Fibroblast of villous mesenchyme (primary cell): ENCODE measurements around the gene CHKB. TPM values are rescaled to one million over a fixed set of nuclear protein-coding genes. Genes with fewer than 3 reads are reported as not detected.

ENCODE experiments used
- DNase-seq: peaks from one replicate; pipeline ENCODE4 v3.0.0-alpha.2; 2010; ENCODE audit warnings: low read depth
- H3K4me3 ChIP-seq: 2 replicates; pipeline ENCODE4 v1.5.1; 2011; ENCODE audit warnings: low read depth, mild to moderate bottlenecking, low read length
- total RNA-seq: library from RNA; depleted of rRNA; stranded (reverse); fragments of >200 nt; gene quantifications from 2 replicates; pipeline ENCODE4 v1.2.3, GENCODE V29; 2012
- TF ChIP-seq, protein P1 (sequence below): IDR thresholded peaks from 2 replicates; pipeline ENCODE4 v1.5.1; 2012; ENCODE audit warnings: low read depth, mild to moderate bottlenecking, low read length; ENCODE audit not compliant: insufficient read depth

CHKB gene
- total RNA-seq, 1 donor = 18.1 TPM

DNA sequence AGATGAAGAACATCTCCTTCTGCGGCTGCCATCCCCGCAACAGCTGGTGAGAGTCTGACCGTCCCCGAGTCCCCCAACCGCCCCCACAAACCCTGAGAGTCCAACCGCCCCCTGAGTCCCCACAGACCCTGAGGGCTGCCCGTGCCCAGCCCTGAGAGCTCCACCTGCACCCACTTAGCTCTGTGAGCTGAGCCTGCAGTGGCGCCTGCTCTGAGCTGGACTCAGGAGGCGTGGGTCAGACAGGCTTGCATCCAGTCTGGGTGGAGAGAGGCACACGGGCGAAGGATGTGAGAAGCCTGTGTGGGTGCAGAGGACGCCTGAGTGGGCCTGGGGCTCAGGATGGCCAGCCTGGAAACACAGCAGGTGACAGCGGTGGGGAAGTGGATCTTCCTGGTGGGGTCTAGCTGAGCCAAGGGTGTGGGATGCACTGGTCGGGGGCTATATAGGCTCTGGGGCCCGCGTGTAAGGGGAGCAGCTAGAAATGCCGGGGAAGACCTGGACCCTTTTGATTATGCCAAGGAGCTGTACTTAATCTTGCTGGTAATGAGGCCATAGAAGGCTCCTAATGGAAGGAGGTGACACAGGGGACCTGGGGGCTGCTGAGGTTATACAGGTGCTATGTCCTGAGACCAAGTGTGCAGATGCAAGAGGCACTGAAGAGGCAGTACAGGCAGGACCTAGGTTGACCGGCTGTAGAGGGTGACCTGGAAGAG, 24.5 kb upstream of the CHKB start:
- DNase-seq = no peak
- no peak overlapping the region for H3K4me3 ChIP-seq
- TF ChIP-seq, protein P1, sequence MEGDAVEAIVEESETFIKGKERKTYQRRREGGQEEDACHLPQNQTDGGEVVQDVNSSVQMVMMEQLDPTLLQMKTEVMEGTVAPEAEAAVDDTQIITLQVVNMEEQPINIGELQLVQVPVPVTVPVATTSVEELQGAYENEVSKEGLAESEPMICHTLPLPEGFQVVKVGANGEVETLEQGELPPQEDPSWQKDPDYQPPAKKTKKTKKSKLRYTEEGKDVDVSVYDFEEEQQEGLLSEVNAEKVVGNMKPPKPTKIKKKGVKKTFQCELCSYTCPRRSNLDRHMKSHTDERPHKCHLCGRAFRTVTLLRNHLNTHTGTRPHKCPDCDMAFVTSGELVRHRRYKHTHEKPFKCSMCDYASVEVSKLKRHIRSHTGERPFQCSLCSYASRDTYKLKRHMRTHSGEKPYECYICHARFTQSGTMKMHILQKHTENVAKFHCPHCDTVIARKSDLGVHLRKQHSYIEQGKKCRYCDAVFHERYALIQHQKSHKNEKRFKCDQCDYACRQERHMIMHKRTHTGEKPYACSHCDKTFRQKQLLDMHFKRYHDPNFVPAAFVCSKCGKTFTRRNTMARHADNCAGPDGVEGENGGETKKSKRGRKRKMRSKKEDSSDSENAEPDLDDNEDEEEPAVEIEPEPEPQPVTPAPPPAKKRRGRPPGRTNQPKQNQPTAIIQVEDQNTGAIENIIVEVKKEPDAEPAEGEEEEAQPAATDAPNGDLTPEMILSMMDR = no peak

DNA sequence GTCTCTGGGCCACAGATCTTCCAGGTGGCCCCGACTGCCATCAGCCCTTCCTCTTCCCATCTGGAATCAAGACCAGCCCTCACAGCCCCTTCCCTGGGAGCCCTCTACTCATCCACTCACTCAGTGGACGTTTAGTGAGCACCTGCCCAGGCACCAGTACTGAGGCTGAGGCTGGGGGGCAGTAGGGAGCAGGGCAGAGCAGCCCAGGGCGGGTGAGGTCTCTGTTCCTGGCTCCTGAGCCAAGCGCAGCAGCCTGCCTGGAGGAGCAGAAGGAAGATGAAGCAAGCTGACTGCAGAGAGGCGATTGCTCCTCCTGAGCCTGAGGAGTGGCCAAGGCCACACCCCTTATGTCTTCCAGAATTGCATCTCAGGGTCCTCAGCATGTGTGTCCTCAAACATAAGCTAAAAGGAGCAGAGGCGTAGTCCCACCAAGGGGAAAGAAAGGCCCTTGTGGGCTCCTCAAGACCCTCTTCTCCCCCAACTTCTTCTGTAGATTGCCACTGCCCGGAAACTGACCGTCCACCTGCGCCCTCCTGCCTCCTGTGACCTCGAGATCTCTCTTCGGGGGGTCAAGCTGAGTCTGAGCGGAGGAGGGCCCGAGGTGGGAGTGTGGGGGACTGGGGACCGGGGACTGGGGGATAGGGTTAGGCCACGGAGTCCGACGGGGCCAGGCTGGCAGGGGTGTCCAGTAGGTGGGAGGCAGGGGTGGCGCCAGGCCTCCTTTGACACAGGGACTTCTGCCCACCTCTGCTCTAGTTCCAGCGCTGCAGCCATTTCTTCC, 23.7 kb upstream of the CHKB start:
- TF ChIP-seq, protein P1 = no peak
- no peak for DNase-seq
- no peak overlapping the region for H3K4me3 ChIP-seq

DNA sequence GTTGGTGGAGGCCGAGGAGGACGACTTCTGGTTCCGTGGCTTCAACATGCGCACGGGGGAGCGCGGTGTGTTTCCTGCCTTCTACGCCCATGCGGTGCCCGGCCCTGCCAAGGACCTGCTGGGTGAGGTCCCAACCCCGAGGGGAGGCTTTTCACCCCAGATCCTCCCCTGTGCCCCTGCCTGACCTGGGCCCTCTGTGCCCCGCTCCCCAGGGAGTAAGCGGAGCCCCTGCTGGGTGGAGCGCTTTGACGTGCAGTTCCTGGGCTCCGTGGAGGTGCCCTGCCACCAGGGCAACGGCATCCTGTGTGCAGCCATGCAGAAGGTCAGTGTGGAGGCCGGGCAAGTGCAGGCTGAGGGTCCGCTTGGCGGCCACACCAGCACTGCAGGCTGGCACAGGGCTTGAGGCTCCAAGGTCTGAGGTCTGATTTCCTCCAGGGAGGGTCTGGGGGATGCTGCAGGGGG, 23.0 kb upstream of the CHKB start:
- no peak for DNase-seq
- TF ChIP-seq, protein P1 = no peak

DNA sequence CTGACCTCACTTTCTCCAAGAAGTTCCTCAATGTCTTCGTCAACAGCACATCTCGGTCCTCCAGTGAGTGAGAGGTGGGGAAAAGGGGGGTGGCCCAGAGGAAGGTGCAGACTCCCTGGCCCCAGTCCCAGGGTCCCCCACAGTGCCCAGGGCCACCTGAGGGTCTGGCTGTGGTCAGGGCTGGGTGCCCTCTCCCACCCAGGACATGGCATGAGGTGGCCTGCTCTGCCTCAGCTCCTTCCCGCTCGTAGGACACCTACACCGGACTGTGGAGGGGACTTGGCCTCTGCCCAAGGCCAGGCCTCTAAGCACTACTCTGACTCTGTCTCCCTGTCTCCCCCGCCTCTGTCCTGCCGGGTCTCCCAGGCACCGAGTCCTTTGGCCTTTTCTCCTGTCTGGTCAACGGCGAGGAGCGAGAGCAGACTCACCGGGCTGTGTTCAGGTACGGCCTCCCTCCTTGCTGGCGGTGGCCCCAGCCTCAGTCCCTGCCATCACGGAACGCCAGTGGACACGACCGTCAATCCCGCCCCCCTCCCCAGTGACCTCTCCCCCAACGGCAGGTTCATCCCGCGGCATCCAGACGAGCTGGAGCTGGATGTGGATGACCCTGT, 22.5 kb upstream of the CHKB start:
- no peak overlapping the region for H3K4me3 ChIP-seq
- no peak for DNase-seq
- TF ChIP-seq, protein P1 = no peak

More for the DNA sequence above, 23.0 kb upstream of the CHKB start:
- H3K4me3 ChIP-seq = no peak overlapping the region

DNA sequence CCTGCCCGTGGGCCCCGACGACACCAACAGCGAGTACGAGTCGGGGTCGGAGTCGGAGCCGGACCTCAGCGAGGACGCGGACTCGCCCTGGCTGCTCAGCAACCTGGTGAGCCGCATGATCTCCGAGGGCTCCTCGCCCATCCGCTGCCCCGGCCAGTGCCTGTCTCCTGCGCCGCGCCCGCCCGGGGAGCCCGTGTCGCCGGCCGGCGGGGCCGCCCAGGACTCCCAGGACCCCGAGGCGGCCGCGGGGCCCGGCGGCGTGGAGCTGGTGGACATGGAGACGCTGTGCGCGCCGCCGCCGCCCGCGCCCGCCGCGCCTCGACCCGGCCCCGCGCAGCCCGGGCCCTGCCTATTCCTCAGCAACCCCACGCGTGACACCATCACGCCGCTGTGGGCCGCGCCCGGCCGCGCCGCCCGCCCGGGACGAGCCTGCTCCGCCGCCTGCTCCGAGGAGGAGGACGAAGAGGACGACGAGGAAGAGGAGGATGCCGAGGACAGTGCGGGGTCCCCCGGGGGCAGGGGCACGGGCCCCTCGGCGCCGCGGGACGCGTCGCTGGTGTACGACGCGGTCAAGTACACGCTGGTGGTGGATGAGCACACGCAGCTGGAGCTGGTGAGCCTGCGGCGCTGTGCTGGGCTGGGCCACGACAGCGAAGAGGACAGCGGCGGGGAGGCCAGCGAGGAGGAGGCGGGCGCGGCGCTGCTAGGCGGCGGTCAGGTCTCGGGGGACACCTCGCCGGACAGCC, 21.8 kb upstream of the CHKB start:
- DNase-seq = no peak
- H3K4me3 ChIP-seq = no peak overlapping the region
- TF ChIP-seq, protein P1 = no peak

DNA sequence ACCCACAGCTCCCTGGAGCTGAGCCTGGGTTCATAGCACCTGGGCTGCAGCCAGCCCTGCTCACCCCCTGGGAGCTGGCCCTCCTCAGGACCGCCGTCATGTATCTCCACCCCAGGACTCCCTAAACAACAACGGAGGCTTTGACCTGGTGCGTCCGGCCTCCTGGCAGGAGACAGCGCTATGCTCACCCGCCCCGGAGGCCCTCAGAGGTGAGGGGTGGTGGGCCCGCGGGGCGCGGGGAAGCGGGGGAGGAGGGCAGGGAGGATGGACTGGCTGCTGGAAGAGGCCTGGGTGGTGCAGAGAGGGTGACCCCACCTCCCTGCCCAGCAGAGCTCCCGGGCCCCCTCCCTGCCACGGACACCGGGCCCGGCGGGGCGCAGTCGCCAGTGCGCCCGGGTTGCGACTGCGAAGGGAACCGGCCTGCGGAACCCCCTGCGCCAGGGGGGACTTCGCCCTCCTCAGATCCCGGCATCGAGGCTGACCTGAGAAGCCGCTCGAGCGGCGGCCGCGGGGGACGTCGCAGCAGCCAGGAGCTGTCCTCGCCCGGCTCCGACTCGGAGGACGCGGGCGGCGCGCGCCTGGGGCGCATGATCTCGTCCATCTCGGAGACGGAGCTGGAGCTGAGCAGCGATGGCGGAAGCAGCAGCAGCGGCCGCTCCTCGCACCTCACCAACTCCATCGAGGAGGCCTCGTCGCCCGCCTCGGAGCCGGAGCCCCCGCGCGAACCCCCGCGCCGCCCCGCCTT, 21.0 kb upstream of the CHKB start:
- TF ChIP-seq, protein P1 = no peak
- no peak for DNase-seq
- no peak overlapping the region for H3K4me3 ChIP-seq
